Stimulated activated CD8-positive, alpha-beta memory T cell treated with anti-CD3 and anti-CD28 coated beads, Interleukin-4, amount 100 ng/mL, for 4 hours (primary cell): ENCODE data around the gene PCDHB9.
"Not testable (repeated sequence)": the region's sequence is repeated elsewhere in the genome, so short reads cannot be mapped to it uniquely, and the experiment has no call there.

Source experiments
- DNase-seq, 2 donors: peaks; one replicate each; pipeline ENCODE4 v3.0.0-alpha.2; 2020; ENCODE audit warnings: low read depth in 2 of 2, low spot score in 1 of 2

The PCDHB9 gene

DNA sequence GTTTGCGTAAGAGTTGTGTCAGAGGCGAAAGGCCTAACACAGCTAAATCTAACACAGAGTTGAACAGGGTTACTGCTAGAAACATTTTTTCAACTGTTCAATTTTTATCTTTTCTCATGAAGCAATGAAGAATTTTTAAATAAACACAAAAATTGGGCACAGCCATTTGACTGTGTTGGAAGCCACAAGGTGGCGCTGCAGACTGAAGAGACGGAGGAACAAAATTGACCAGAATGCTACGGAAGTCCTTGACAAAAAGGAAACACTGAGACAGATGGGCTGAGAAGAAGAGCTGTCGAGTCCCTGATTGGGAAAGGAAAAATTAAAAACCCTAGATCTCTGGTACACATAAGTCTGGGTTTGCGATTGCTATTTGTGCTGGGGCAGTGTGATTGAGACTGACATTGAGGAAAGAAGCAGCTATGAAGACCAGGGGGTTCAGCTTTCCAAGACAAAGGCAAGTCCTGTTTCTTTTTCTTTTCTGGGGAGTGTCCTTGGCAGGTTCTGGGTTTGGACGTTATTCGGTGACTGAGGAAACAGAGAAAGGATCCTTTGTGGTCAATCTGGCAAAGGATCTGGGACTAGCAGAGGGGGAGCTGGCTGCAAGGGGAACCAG, at the start of gene PCDHB9:
Gene PCDHB9 (plus strand): TSS at position 265 of the 616 bp plus-strand sequence. CDS start 158 bp downstream, at position 423.
- DNase-seq: no peak

GRCh38 chr5:141137346-141137745, 49.6 kb upstream of the PCDHB9 start:
- DNase-seq: not testable (repeated sequence)

DNA sequence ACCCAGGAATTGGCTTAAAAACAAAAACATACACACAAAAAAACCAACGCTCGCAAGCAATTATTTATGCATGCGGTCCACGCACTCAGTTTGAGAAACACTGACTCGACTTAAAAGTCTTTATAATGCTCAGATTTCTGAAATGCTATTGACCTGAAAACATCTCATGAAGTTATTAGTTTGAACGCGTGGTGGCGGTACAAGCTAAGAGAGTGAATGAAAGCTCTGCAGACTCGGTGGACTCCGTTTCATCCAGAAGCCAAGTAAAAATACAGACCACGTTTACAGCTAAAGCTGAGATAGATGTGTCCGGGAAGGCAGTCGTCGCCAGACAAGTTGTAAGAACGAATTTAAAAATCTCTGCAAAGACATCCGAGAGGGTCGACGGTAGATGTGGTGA, 37.1 kb upstream of the PCDHB9 start, which contains the start of gene PCDHB6:
Gene PCDHB6 (plus strand): TSS at position 246 of the 400 bp plus-strand sequence. CDS start 201 bp downstream, outside the sequence.
- no peak for DNase-seq

- DNase-seq: no peak
Measured at GRCh38 chr5:141150224-141150992, 36.6 kb upstream of the PCDHB9 start.

GRCh38 chr5:141150993-141151325, 36.0 kb upstream of the PCDHB9 start:
- no peak for DNase-seq

- DNase-seq: not testable (repeated sequence)
Measured at GRCh38 chr5:141151632-141152031, 35.3 kb upstream of the PCDHB9 start.

- DNase-seq: not testable (repeated sequence)
Measured at GRCh38 chr5:141152096-141152495, 34.9 kb upstream of the PCDHB9 start.

- DNase-seq: no peak
Measured at GRCh38 chr5:141155540-141156374, 31.2 kb upstream of the PCDHB9 start.

- not testable (repeated sequence) for DNase-seq
Measured at GRCh38 chr5:141157356-141157755, 29.6 kb upstream of the PCDHB9 start.

- DNase-seq: not testable (repeated sequence)
Measured at GRCh38 chr5:141157901-141158300, 29.1 kb upstream of the PCDHB9 start.

DNA sequence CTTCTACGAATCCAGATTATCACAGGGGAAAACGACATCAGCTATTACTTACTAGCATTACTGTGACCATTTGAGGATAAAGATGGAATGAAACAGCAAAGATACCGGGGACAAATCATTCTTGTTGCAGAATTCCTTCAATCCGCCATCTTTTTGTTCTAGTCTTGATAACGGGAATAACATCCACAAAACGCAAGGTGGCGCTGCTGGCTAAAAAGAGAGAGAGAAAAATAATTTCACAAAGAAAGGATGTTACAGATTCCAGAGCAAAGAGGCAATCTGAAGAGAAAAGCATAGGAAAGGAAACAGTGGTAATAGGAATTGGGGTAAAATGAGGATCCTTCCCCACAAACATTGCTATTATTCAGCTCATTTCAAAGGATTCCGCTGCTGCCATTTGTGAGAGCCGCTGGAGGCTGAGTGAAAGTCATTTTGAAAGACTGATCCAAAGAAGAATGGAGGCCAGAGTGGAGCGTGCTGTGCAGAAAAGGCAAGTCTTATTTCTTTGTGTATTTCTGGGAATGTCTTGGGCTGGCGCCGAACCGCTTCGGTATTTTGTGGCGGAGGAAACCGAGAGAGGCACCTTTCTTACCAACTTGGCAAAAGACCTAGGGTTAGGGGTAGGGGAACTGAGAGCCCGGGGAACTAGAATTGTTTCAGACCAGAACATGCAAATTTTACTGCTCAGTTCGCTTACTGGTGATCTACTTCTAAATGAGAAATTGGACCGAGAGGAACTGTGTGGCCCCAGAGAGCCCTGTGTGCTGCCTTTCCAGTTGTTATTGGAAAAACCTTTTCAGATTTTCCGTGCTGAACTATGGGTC, 14.4 kb upstream of the PCDHB9 start, which contains the start of gene PCDHB7:
Gene PCDHB7 (plus strand): TSS at position 264 of the 824 bp plus-strand sequence. CDS start 192 bp downstream, at position 456.
- no peak for DNase-seq

DNA sequence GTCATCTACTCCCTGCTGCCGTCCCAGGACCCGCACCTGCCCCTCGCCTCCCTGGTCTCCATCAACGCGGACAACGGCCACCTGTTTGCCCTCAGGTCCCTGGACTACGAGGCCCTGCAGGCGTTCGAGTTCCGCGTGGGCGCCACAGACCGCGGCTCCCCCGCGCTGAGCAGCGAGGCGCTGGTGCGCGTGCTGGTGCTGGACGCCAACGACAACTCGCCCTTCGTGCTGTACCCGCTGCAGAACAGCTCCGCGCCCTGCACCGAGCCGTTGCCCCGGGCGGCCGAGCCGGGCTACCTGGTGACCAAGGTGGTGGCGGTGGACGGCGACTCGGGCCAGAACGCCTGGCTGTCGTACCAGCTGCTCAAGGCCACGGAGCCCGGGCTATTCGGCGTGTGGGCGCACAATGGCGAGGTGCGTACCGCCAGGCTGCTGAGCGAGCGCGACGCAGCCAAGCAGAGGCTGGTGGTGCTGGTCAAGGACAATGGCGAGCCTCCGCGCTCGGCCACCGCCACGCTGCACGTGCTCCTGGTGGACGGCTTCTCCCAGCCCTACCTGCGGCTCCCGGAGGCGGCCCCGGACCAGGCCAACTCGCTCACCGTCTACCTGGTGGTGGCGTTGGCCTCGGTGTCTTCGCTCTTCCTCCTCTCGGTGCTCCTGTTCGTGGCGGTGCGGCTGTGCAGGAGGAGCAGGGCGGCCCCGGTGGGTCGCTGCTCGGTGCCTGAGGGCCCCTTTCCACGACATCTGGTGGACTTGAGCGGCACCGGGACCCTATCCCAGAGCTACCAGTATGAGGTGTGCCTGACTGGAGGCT, 12.5 kb upstream of the PCDHB9 start:
- DNase-seq: not testable (repeated sequence)

- DNase-seq: no peak
Measured at GRCh38 chr5:141175933-141176332, 11.0 kb upstream of the PCDHB9 start.

DNA sequence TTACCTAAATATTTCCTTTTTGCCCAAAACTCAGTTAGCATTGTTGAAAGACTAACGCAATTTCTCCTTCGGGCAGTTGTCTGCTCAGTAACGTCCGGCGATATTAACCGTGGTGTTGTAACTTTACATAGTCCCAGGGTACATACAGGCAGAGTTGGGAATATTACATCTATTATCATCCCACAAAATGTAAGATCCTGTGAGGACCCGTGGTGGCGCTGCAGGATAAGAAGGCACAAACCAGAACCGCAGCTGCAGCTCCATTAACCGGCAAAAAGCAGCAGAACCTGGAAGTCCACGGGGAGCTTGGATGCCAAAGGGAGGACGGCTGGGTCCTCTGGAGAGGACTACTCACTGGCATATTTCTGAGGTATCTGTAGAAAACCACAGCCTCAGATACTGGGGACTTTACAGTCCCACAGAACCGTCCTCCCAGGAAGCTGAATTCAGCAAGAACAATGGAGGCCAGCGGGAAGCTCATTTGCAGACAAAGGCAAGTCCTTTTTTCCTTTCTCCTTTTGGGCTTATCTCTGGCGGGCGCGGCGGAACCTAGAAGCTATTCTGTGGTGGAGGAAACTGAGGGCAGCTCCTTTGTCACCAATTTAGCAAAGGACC, 9.3 kb upstream of the PCDHB9 start, which contains the start of gene PCDHB8:
Gene PCDHB8 (plus strand): TSS at position 214 of the 615 bp plus-strand sequence. CDS start 245 bp downstream, at position 459.
- DNase-seq: not testable (repeated sequence)

GRCh38 chr5:141179371-141179770, 7.6 kb upstream of the PCDHB9 start:
- not testable (repeated sequence) for DNase-seq

DNA sequence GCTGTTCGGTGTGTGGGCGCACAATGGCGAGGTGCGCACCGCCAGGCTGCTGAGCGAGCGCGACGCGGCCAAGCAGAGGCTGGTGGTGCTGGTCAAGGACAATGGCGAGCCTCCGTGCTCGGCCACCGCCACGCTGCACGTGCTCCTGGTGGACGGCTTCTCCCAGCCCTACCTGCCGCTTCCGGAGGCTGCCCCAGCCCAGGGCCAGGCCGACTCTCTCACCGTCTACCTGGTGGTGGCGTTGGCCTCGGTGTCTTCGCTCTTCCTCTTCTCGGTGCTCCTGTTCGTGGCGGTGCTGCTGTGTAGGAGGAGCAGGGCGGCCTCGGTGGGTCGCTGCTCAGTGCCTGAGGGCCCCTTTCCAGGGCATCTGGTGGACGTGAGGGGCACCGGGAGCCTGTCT, 7.1 kb upstream of the PCDHB9 start:
- DNase-seq: not testable (repeated sequence)

DNA sequence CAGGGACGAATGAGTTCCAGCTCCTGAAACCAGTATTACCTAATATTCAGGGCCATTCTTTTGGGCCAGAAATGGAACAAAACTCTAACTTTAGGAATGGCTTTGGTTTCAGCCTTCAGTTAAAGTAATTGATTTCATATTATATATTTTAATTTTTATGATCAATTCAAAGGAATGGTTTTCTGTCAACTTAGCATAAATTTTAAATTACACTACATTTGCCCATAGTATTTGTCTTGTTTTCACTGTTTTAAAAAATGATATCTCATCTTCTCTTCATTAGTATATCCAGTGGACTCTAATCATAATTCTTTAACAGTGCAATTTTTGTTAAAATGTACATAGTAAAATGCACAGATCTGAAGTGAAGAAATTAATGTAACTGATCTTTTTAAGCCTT, 6.6 kb upstream of the PCDHB9 start:
- DNase-seq: no peak

GRCh38 chr5:141182248-141182647, 4.7 kb upstream of the PCDHB9 start, which contains the start of gene PCDHB16:
PCDHB16 (plus strand) TSS chr5:141182387; CDS start chr5:141182560, 173 bp downstream.
- no peak for DNase-seq
